ENCODE measurements around the gene WDR88.

DNA sequence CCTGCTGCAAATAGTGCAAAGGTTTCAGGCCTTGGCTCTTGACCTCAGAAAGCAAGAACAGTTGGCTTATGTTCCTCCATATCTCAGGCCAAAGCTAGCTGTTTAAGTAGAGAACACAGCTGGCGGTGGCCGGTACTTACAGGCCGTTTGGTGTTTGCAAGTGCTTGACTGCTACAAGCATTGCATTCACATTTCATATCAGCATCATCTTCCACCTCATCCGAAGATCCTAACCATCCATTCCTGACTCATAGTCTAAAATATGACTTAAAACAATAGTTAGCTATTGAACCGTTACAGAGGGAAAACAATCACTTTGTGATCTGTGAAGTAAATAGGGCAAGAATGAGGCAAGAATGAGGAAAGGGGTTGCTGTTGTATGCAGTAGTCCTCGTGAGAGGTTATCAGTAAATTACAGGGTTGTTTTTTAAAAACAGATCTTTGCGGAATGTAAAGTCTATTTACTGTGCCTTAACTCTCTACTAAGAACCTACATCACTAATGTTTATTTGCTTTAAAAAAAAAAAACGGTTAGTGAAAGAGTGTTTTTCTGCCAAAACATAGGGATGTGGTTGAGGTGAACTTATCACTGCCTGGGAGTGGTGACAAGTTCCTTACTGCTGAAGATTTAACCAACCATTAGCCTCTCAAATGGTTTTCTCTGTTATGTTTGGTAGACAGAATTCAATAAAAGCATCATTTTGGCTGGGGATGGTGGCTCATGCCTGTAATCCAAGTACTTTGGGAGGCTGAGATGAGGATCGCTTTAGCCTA is 21.6 kb upstream of the WDR88 start:
- TF ChIP-seq SIN3A (IDR thresholded peaks at IDR 0.05; ENCODE audit: borderline replicate concordance, insufficient read depth, low read length) (no peak), TAF1 (IDR thresholded peaks at IDR 0.05; ENCODE audit: borderline replicate concordance, insufficient read depth, low read length) (no peak), POLR2AphosphoS5 (IDR thresholded peaks at IDR 0.05; ENCODE audit: low read depth, low read length) (no peak), FOXP2 (optimal IDR thresholded peaks at IDR 0.05; ENCODE audit: borderline replicate concordance, extremely low read depth, extremely low read length, insufficient read depth) (no peak)
- TF ChIP-seq, protein P1, sequence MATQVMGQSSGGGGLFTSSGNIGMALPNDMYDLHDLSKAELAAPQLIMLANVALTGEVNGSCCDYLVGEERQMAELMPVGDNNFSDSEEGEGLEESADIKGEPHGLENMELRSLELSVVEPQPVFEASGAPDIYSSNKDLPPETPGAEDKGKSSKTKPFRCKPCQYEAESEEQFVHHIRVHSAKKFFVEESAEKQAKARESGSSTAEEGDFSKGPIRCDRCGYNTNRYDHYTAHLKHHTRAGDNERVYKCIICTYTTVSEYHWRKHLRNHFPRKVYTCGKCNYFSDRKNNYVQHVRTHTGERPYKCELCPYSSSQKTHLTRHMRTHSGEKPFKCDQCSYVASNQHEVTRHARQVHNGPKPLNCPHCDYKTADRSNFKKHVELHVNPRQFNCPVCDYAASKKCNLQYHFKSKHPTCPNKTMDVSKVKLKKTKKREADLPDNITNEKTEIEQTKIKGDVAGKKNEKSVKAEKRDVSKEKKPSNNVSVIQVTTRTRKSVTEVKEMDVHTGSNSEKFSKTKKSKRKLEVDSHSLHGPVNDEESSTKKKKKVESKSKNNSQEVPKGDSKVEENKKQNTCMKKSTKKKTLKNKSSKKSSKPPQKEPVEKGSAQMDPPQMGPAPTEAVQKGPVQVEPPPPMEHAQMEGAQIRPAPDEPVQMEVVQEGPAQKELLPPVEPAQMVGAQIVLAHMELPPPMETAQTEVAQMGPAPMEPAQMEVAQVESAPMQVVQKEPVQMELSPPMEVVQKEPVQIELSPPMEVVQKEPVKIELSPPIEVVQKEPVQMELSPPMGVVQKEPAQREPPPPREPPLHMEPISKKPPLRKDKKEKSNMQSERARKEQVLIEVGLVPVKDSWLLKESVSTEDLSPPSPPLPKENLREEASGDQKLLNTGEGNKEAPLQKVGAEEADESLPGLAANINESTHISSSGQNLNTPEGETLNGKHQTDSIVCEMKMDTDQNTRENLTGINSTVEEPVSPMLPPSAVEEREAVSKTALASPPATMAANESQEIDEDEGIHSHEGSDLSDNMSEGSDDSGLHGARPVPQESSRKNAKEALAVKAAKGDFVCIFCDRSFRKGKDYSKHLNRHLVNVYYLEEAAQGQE (IDR thresholded peaks at IDR 0.05; ENCODE audit: insufficient read depth in 1 of 2, low read depth in 2 of 2, low read length in 2 of 2) = no peak
